Fibroblast of upper back skin (primary cell): ENCODE data around the gene MAP2K5.

Experiments used
- DNase-seq: peaks from one replicate; pipeline ENCODE4 v3.0.0-alpha.2; 2013

Gene MAP2K5

DNA sequence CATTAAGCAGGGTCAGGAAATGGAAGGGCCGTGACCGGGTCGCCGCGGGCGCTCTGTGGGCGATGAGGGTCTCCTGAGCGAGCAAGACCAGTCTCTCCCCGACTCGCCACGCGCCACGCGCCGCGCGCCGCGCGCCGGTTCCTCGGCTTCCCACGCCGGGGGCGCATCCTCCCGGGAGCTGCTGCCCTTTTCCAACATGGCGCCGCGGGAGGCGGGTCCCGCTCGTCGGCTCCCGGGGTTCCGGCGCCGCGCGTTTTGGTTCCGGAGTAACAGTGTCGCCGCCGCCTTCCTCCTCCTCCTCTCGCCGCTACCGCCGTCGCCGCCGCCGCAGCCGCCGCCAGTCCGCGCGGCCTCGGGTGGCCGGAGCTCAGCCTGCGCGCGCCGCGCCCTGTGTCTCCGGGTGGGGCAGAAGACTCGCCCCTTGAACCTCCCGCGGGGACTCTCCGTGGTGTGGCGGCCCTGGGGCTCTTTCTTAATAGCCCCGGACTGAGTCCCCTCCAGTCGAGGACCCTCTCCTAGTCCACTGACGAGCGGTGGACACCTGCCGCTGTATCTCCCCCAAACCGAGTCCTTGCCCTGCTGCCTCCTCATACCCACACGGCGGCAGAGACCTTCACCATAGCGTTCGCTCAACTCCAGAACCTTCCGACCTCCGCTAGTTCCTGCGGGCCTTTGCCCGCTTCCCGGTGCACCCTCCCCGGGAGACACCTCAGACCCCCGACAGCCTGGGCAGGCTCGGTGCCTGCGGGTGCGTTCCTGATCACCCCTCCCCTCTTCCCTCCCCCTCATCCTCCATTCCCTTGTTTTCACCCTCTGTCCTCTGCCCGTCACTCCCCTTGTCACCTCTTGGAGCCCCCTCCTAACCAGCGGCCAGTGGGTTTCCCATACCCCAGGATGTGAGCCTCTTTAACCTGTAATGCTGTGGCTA is at the start of gene MAP2K5:
Gene MAP2K5, plus strand, starts transcription at position 284 of the 928 bp plus-strand sequence. Its CDS starts 633 bp downstream, at position 917.
- DNase-seq, result peak; percentile 67

DNA sequence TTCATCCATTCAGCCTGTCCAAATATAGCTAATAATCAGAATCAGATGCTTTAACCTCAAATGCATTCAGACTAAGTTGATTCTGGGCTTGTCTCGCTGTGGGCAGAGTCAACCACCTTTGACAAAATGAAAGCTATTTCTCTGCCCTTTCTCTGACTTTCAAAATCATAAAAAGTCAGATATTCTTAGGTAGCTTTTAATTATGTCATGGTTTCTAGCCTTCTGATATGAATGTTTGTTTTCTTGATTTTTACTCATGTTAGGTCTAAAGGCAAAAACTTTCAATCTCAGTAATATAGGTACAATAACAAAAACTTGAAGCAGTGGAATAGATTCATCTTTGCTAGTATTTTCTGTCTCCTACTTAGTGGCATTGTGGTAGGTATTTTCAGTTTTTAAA is 46.9 kb upstream of the MAP2K5 start:
- peak; percentile 17 for DNase-seq

DNA sequence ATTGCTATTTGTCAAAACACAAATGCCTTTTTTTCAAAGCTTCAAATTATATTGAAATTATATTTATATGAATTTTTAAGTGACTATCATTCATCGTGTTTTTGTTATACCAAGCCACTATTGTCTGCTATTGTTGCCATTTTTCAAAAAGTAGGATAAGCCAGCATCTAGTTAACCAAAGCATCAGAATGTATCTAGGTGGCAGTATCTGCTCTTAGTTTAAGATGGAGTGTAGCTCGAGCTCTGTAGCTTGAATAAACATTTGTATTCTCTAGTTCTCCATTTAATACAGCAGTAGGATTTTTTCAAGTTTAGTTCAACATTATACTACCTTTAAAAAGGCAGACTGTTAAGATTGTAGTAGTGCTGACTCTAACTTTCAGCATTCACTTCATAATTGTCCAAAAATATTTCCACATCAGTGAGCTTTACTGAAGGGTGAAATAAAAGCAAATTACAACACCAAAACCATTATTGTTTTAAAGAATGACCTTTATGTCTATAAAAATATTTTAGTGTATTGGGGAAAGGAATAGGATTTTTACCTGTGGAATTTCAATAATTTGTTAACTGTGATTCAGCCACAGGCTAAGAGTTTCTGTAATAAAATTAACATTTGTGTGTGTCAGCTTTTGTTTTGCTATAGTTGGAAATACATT is 41.2 kb upstream of the MAP2K5 start:
- peak; percentile 49 for DNase-seq

- no peak for DNase-seq
These were observed 40.6 kb upstream of the MAP2K5 start for GRCh38 chr15:67501836-67502461.

DNA sequence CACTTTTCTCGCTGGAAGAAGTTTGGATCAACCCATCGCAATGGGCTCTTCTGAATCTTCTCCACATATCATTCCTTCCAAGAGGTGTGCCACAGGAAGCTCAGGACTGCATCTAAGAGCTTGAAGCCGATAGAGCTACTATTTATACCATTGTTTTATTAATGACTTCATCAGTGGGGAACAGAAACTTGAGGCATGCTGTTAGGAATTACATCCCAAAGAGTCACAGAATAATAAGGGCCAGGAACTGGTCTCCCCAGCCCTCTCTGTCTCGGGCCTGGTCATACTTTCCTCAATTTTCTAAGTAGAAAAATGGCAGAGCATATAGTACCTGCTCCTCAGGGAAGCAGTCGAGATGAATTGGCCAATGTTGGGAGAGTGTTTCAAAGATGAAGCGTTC is 38.4 kb upstream of the MAP2K5 start:
- peak; percentile 9 for DNase-seq

GRCh38 chr15:67504796-67505195 is 37.7 kb upstream of the MAP2K5 start:
- peak; percentile 44 for DNase-seq

DNA sequence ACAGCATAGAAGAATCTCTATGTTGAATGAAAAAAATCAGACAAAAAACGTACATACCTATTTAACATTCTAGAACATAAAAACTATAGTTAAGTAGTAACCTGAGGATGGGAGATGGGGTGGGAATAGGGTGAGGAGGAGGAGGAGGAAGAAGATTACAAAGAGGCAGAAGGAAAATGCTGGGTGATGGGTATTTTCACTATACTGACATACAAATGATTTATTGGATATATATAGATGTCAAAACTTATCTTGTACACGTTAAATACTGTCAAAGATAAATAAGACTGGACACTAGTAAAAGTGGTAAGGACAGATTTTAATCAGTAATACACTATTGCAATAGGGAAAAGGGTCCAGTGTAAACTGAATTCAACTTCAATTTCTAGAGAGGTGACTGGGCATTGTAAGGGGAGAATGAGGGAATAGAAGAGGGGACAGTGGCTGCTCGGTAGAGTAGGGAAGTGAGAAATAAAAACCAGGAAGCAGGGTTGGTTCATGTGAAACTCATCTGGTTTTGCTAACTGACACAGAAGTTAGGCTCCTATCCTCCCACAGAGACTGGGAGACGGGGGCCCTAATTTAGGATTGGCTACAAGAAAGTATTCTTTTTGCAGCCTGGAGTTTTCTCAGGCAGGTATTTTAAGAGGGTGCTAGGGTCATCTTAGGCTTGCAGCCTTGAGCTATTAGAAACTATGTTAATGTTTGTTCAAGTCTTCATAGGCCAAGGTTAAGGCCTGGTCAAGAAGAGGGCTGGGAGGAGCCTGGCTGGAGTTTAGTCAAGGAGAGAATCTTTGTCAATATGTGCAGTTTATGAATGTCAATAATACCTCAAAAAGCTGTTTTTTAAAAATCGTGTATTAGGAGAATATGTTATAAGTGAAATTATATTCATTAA is 36.6 kb upstream of the MAP2K5 start:
- no peak for DNase-seq

DNA sequence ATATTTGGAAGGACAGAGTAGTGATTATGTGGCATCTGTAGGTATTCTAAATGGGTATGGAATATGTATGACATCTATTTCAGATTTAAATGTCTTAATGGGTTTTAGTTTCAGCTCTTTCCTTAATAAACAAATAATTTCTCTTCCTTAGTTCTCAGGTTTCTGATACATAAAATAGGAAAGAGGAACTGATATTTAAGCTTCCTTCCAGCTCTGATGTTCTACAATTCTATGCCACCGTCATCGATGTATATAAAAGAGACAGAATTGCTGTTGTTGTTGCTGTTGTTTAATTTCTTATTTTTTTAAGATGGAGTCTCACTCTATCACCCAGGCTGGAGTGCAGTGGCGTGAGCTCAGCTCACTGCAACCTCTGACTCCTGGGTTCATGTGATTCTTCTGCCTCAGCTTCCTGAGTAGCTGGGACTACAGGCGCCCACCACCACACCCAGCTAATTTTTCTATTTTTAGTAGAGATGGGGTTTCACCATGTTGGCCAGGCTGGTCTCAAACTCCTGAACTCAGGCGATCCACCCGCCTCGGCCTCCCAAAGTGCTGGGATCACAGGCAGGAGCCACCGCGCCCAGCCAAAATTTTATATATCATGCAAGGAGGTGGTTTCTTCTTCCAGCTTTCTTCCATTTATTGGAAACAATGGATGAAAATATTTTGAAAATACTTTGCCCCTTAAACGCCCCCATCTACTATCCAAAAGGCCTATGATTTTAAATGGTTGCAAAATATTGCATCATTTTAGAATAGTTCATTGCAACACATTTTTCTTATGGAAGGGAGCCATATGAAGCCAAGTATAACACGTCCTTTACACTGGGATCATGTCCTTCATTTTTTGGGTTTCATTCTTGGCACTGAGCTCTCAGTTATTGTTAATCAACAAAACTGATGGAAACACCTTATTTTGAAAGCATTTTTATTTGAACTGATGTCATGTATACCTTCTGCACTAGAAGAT is 35.4 kb upstream of the MAP2K5 start:
- DNase-seq, result peak; percentile 73

- DNase-seq, result peak; percentile 31
These were observed 34.1 kb upstream of the MAP2K5 start for GRCh38 chr15:67508407-67508806.

GRCh38 chr15:67509918-67510317 is 32.6 kb upstream of the MAP2K5 start:
- DNase-seq, result no peak

DNA sequence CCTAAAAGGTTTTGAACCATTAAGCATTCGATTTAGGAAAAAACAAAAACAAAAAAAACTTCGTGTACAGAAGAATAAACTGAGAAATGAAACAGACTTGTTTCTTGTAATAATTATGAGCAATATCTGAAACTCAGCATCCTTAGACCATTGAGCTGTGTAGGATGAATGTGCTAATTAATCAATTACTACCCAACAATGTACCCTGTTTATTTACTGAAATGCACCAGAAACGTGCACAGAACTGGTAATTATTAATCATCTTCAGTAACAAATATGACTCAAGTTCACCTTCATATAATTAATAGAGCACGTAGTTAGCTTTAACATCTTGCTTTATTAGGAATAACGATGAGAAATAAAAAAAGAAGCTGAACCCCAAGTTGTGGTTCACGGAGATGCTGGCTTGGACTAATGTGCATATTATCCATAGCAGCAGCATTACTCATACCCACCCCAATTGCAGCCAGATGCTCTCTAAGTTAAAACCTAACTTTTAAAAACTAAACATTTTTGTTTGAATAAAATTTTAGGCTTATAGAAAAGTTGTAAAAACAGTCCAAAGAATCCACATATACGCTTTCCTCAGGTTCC is 31.8 kb upstream of the MAP2K5 start:
- peak; percentile 90 for DNase-seq

DNA sequence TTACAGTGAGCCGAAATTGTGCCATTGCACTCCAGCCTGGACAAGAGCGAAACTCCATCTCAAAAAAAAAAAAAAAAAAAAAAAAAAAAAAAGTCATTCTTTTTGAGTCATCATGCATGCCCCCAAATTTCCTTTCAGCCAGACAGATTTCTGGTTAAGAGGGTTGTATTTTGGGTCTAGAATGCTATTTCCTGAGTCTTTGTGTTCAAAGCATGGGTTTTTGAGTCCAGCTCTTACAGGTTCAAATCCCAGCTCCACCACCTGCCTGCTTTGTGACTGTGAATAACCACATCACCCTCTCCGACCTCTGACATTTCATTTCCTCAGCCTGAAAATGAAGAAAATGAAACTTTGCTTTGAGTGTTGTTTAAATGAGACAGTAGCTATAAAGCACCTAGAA is 30.9 kb upstream of the MAP2K5 start:
- DNase-seq, result peak; percentile 72

DNA sequence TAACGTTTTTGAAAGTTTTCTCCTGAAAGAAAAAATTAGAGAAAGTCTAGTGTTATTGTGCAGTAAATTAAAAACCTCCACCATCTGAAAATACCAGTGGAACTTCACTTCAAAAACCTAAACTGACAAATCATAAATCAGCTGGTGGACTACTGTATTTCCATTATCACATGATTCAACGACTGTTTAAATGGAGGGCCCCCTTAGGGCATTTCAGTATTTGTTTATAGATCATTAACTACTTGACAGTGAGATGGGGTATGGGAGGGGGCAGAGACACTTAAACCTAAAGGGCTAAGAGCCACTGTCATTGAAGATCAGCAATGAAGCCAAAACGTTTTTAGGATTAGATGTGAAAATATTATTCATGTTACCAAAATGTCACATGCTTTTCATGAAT is 30.4 kb upstream of the MAP2K5 start:
- no peak for DNase-seq

- DNase-seq, result no peak
These were observed 29.4 kb upstream of the MAP2K5 start for GRCh38 chr15:67512933-67513714.

- no peak for DNase-seq
These were observed 27.4 kb upstream of the MAP2K5 start for GRCh38 chr15:67515090-67515489.

DNA sequence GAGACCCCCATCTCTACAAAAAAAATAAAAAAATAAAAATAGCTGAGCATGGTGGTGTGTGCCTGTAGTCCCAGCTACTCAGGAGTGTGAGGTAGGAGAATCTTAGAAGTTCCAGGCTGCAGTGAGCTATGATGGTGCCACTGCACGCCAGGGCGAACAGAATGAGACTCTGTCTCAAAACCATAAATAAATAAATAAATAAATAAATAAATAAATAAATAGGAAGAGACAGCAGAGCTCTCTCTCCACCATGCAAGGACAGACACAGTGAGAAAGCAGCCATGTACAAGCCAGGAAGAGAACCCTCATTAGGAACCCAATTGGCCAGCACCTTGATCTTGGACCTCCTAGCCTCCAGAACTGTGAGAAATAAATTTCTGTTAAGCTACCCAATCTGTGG is 26.9 kb upstream of the MAP2K5 start:
- no peak for DNase-seq

- DNase-seq, result no peak
These were observed 22.0 kb upstream of the MAP2K5 start for GRCh38 chr15:67520321-67521028.

GRCh38 chr15:67521029-67521782 is 21.3 kb upstream of the MAP2K5 start, which contains the start of gene C15orf61:
TSS of gene C15orf61 (plus strand) at chr15:67521131. CDS start at chr15:67521249, 118 bp downstream.
- peak; percentile 75 for DNase-seq
